ENCODE results near the gene TACR2. TPM values are rescaled to one million over a fixed set of nuclear protein-coding genes. Genes with fewer than 3 reads are reported as not detected.

TACR2 gene
- total and polyA plus RNA-seq, 2 donors (not counting 1 experiment from before 2014, with no cell fraction given), result 0.15 to 0.17 TPM

GRCh38 chr10:69379800-69380199 lies 36.9 kb downstream of the TACR2 start:
- Histone ChIP-seq H3K9me3 (ENCODE audit: control insufficient read depth, insufficient read depth, low read depth, low read length) (no peaks in the 10 kb centered on the region), H3K4me2 (ENCODE audit: extremely low read depth, insufficient read depth, low read length) (no peak overlapping the region), H2AFZ (ENCODE audit: low read length) (no peak overlapping the region), H4K20me1 (ENCODE audit: control insufficient read depth, extremely low read depth, insufficient read depth, low read length) (no peaks in the 10 kb centered on the region), H3K9ac (ENCODE audit: insufficient read depth, low read length) (no peak overlapping the region), H3K4me1 (ENCODE audit: control insufficient read depth, extremely low read depth, insufficient read depth, low read length) (peaks cover 25% of the 10 kb centered on the region), H3K4me3 (replicated peaks in 1 of 4; ENCODE audit: control extremely low read depth in 1 of 4, insufficient read depth in 1 of 4, low read depth in 3 of 4, low read length in 4 of 4) (no peak overlapping the region), H3K27me3 (ENCODE audit: control insufficient read depth, insufficient read depth, low read length) (no peaks in the 10 kb centered on the region), H3K79me2 (ENCODE audit: control insufficient read depth, insufficient read depth, low read length) (no peaks in the 10 kb centered on the region), H3K36me3 (ENCODE audit: control insufficient read depth, insufficient read depth, low read length) (peaks cover 18% of the 10 kb centered on the region), H3K27ac (ENCODE audit: insufficient read depth, low read length) (no peak overlapping the region)
- no peak for DNase-seq (ENCODE audit: low read depth in 2 of 2)
- TF ChIP-seq CTCF (conservative IDR thresholded peaks at IDR 0.05 in 1 of 2, IDR thresholded peaks at IDR 0.05 in 1 of 2; ENCODE audit: low read depth in 1 of 2, low read length in 2 of 2) (no peak), EZH2 (IDR thresholded peaks at IDR 0.05; ENCODE audit: low read length, missing control alignments) (no peak)

GRCh38 chr10:69377933-69378332 lies 38.8 kb downstream of the TACR2 start:
- H3K9ac ChIP-seq (ENCODE audit: insufficient read depth, low read length), result no peak overlapping the region
- H3K27me3 ChIP-seq (ENCODE audit: control insufficient read depth, insufficient read depth, low read length), result no peaks in the 10 kb centered on the region
- peak in 1 of 2 donors; percentile 56 for DNase-seq (ENCODE audit: low read depth in 2 of 2)
- H3K9me3 ChIP-seq (ENCODE audit: control insufficient read depth, insufficient read depth, low read depth, low read length), result no peaks in the 10 kb centered on the region
- H3K27ac ChIP-seq (ENCODE audit: insufficient read depth, low read length), result no peak overlapping the region
- TF ChIP-seq EZH2 (IDR thresholded peaks at IDR 0.05; ENCODE audit: low read length, missing control alignments) (no peak), CTCF (conservative IDR thresholded peaks at IDR 0.05 in 1 of 2, IDR thresholded peaks at IDR 0.05 in 1 of 2; ENCODE audit: low read depth in 1 of 2, low read length in 2 of 2) (no peak)
- no peaks in the 10 kb centered on the region for H3K79me2 ChIP-seq (ENCODE audit: control insufficient read depth, insufficient read depth, low read length)
- H3K4me3 ChIP-seq (replicated peaks in 1 of 4; ENCODE audit: control extremely low read depth in 1 of 4, insufficient read depth in 1 of 4, low read depth in 3 of 4, low read length in 4 of 4), result no peak overlapping the region
- H4K20me1 ChIP-seq (ENCODE audit: control insufficient read depth, extremely low read depth, insufficient read depth, low read length), result no peaks in the 10 kb centered on the region
- no peak overlapping the region for H3K4me2 ChIP-seq (ENCODE audit: extremely low read depth, insufficient read depth, low read length)
- peaks cover 14% of the 10 kb centered on the region for H3K36me3 ChIP-seq (ENCODE audit: control insufficient read depth, insufficient read depth, low read length)
- no peak overlapping the region for H2AFZ ChIP-seq (ENCODE audit: low read length)
- H3K4me1 ChIP-seq (ENCODE audit: control insufficient read depth, extremely low read depth, insufficient read depth, low read length), result peaks cover 12% of the 10 kb centered on the region

- Histone ChIP-seq H3K36me3 (ENCODE audit: control insufficient read depth, insufficient read depth, low read length) (peaks cover 14% of the 10 kb centered on the region), H3K4me2 (ENCODE audit: extremely low read depth, insufficient read depth, low read length) (no peak overlapping the region), H2AFZ (ENCODE audit: low read length) (no peak overlapping the region), H4K20me1 (ENCODE audit: control insufficient read depth, extremely low read depth, insufficient read depth, low read length) (no peaks in the 10 kb centered on the region), H3K27me3 (ENCODE audit: control insufficient read depth, insufficient read depth, low read length) (no peaks in the 10 kb centered on the region), H3K27ac (ENCODE audit: insufficient read depth, low read length) (no peak overlapping the region), H3K79me2 (ENCODE audit: control insufficient read depth, insufficient read depth, low read length) (no peaks in the 10 kb centered on the region), H3K4me1 (ENCODE audit: control insufficient read depth, extremely low read depth, insufficient read depth, low read length) (peaks cover 6% of the 10 kb centered on the region), H3K9ac (ENCODE audit: insufficient read depth, low read length) (no peak overlapping the region), H3K4me3 (replicated peaks in 1 of 4; ENCODE audit: control extremely low read depth in 1 of 4, insufficient read depth in 1 of 4, low read depth in 3 of 4, low read length in 4 of 4) (no peak overlapping the region), H3K9me3 (ENCODE audit: control insufficient read depth, insufficient read depth, low read depth, low read length) (no peaks in the 10 kb centered on the region)
- no peak for DNase-seq (ENCODE audit: low read depth in 2 of 2)
- no peak for TF ChIP-seq EZH2 (IDR thresholded peaks at IDR 0.05; ENCODE audit: low read length, missing control alignments)
- TF ChIP-seq CTCF (conservative IDR thresholded peaks at IDR 0.05 in 1 of 2, IDR thresholded peaks at IDR 0.05 in 1 of 2; ENCODE audit: low read depth in 1 of 2, low read length in 2 of 2), result no peak
These were observed 39.5 kb downstream of the TACR2 start for GRCh38 chr10:69377191-69377590.
